Heart left ventricle (tissue), 13 donors: ENCODE measurements around the gene GRPEL2.

Source experiments
- CTCF ChIP-seq, 12 donors: fragments of 200-600 bp; sonication (generic) in 4 of 12; IDR thresholded peaks; one replicate each; pipeline versions ENCODE4 v1.5.0 to v1.8.0; 2018 to 2022; ENCODE audit warnings: antibody characterized with exemption in 12 of 12, mild to moderate bottlenecking in 5 of 12
- POLR2A ChIP-seq, 2 donors: fragments of 450-650 bp; IDR thresholded peaks; one replicate each; pipeline ENCODE4 v1.6.1; 2017; ENCODE audit warnings: antibody characterized with exemption in 2 of 2, mild to moderate bottlenecking in 2 of 2, moderate library complexity in 2 of 2
- donor health status: ischemic (EF 13 %, LVEDD 7.1; RV severe dilation, severe dysfunction).
- donor health status: DM: no; HTN: yes; CAD: no.
- donor health status: DM: no; HTN: no; CAD: no.
- donor health status: ischemic (EF 25% LVEDD 6.9; RV normal size, moderate dysfunction).
- donor health status: ischemic (EF 25% LVEDD 5.7; RV mildly dilated, moderate dysfunction).
- donor health status: ischemic (EF 35%, LVEDD 5.7; RV mildly dilated, moderate dysfunction).
- donor health status: nonischemic (EF 11% LVEDD 7.7; RV severe dilation, severe dysfunction).
- donor health status: DM: yes; HTN: yes; CAD: no.
- donor health status: PGD.
- donor health status: ischemic (EF 29% LVEDD 5.4; RV normal size, mild dysfunction).
- donor health status: nonischemic (EF 23%, LVEDD 6.1; RV moderate dilation, normal function).

- TF ChIP-seq CTCF (IDR thresholded peaks at IDR 0.05) (no peak), POLR2A (IDR thresholded peaks at IDR 0.05) (no peak)
Observed at GRCh38 chr5:149340920-149341319, 4.4 kb upstream of the GRPEL2 start.
